ENCODE measurements around the gene FOLR1. TPM values are rescaled to one million over a fixed set of nuclear protein-coding genes. Genes with fewer than 3 reads are reported as not detected.
"Not testable (repeated sequence)": the region's sequence is repeated elsewhere in the genome, so short reads cannot be mapped to it uniquely, and the experiment has no call there.

The FOLR1 gene
- total RNA-seq, 1 experiment from 2014 or later = 0.40 TPM

- H3K4me1 Mint-ChIP-seq (ENCODE audit: insufficient read depth, unreplicated experiment) = no peaks in the 10 kb centered on the region
- no peaks in the 10 kb centered on the region for H3K36me3 Mint-ChIP-seq (ENCODE audit: insufficient read depth, unreplicated experiment)
- no peak overlapping the region for H3K4me3 Mint-ChIP-seq (ENCODE audit: unreplicated experiment)
- H3K27ac Mint-ChIP-seq (ENCODE audit: low read depth, unreplicated experiment) = no peak overlapping the region
- BruUV-seq (replicated peaks) = no TSS peak
- no peaks in the 10 kb centered on the region for H3K9me3 Mint-ChIP-seq (ENCODE audit: unreplicated experiment)
- no peak for DNase-seq (ENCODE audit: unreplicated experiment)
- no peak for TF ChIP-seq CTCF (IDR thresholded peaks at IDR 0.05; ENCODE audit: unreplicated experiment)
- intact Hi-C loops (cut with micrococcal nuclease) = no loop called here
- no peaks in the 10 kb centered on the region for H3K27me3 Mint-ChIP-seq (ENCODE audit: insufficient read depth, unreplicated experiment)
- CTCF ChIA-PET = interaction anchor here (1.0 to 6.5 kb wide), 3 partner anchors 10 to 27 kb away, joined by 4 to 46 read pairs (median 7); no protein-coding TSS in a partner anchor
- POLR2A ChIA-PET = interaction anchor here (0.6 to 3.0 kb wide), 8 partner anchors 10 to 1781 kb away, joined by 3 to 14 read pairs (median 5); partner anchors contain the start of genes ANAPC15 and DHCR7
These were observed 34.8 kb upstream of the FOLR1 start for GRCh38 chr11:72157131-72157530.

- no TSS peak for BruUV-seq (replicated peaks)
- DNase-seq (ENCODE audit: unreplicated experiment) = no peak
- no peak overlapping the region for H3K27ac Mint-ChIP-seq (ENCODE audit: low read depth, unreplicated experiment)
- no peaks in the 10 kb centered on the region for H3K36me3 Mint-ChIP-seq (ENCODE audit: insufficient read depth, unreplicated experiment)
- intact Hi-C loops (cut with micrococcal nuclease) = no loop called here
- H3K9me3 Mint-ChIP-seq (ENCODE audit: unreplicated experiment) = no peaks in the 10 kb centered on the region
- POLR2A ChIA-PET = interaction anchor here (0.6 to 2.3 kb wide), 4 partner anchors 8 to 51 kb away, joined by 3 to 11 read pairs (median 4); no protein-coding TSS in a partner anchor
- no peak overlapping the region for H3K4me3 Mint-ChIP-seq (ENCODE audit: unreplicated experiment)
- no peaks in the 10 kb centered on the region for H3K4me1 Mint-ChIP-seq (ENCODE audit: insufficient read depth, unreplicated experiment)
- CTCF ChIA-PET = interaction anchor here (1.0 to 2.0 kb wide), 4 partner anchors 14 to 215 kb away, joined by 4 to 7 read pairs (median 4); no protein-coding TSS in a partner anchor
- no peak for TF ChIP-seq CTCF (IDR thresholded peaks at IDR 0.05; ENCODE audit: unreplicated experiment)
- H3K27me3 Mint-ChIP-seq (ENCODE audit: insufficient read depth, unreplicated experiment) = no peaks in the 10 kb centered on the region
These were observed 31.6 kb upstream of the FOLR1 start for GRCh38 chr11:72160319-72160718.

GRCh38 chr11:72162891-72163492 is 28.9 kb upstream of the FOLR1 start:
- no TSS peak for BruUV-seq (replicated peaks)
- ChIA-PET POLR2A (interaction anchor here (0.7 to 1.3 kb wide), 2 partner anchors 12 to 19 kb away, joined by 3 read pairs; no protein-coding TSS in a partner anchor), CTCF (interaction anchor here (0.7 to 1.0 kb wide), 3 partner anchors 16 to 21 kb away, joined by 3 read pairs; no protein-coding TSS in a partner anchor)
- no peaks in the 10 kb centered on the region for H3K4me1 Mint-ChIP-seq (ENCODE audit: insufficient read depth, unreplicated experiment)
- DNase-seq (ENCODE audit: unreplicated experiment) = no peak
- H3K4me3 Mint-ChIP-seq (ENCODE audit: unreplicated experiment) = no peak overlapping the region
- H3K27me3 Mint-ChIP-seq (ENCODE audit: insufficient read depth, unreplicated experiment) = no peaks in the 10 kb centered on the region
- H3K27ac Mint-ChIP-seq (ENCODE audit: low read depth, unreplicated experiment) = no peak overlapping the region
- no peaks in the 10 kb centered on the region for H3K36me3 Mint-ChIP-seq (ENCODE audit: insufficient read depth, unreplicated experiment)
- H3K9me3 Mint-ChIP-seq (ENCODE audit: unreplicated experiment) = no peaks in the 10 kb centered on the region
- intact Hi-C loops (cut with micrococcal nuclease) = no loop called here
- TF ChIP-seq CTCF (IDR thresholded peaks at IDR 0.05; ENCODE audit: unreplicated experiment) = no peak

GRCh38 chr11:72164187-72164586 is 27.8 kb upstream of the FOLR1 start:
- H3K9me3 Mint-ChIP-seq (ENCODE audit: unreplicated experiment); intact Hi-C loops (cut with micrococcal nuclease); DNase-seq (ENCODE audit: unreplicated experiment); H3K27me3 Mint-ChIP-seq (ENCODE audit: insufficient read depth, unreplicated experiment); POLR2A ChIA-PET; H3K4me3 Mint-ChIP-seq (ENCODE audit: unreplicated experiment); BruUV-seq (replicated peaks); H3K4me1 Mint-ChIP-seq (ENCODE audit: insufficient read depth, unreplicated experiment); H3K36me3 Mint-ChIP-seq (ENCODE audit: insufficient read depth, unreplicated experiment); H3K27ac Mint-ChIP-seq (ENCODE audit: low read depth, unreplicated experiment): not testable (repeated sequence)
- CTCF ChIA-PET = interaction anchor here (1.0 kb wide), 1 partner anchor 21 kb away, joined by 3 read pairs; no protein-coding TSS in a partner anchor

GRCh38 chr11:72169046-72169555 is 22.8 kb upstream of the FOLR1 start:
- H3K4me1 Mint-ChIP-seq (ENCODE audit: insufficient read depth, unreplicated experiment); BruUV-seq (replicated peaks); H3K27me3 Mint-ChIP-seq (ENCODE audit: insufficient read depth, unreplicated experiment); H3K9me3 Mint-ChIP-seq (ENCODE audit: unreplicated experiment); H3K36me3 Mint-ChIP-seq (ENCODE audit: insufficient read depth, unreplicated experiment); DNase-seq (ENCODE audit: unreplicated experiment); H3K4me3 Mint-ChIP-seq (ENCODE audit: unreplicated experiment); intact Hi-C loops (cut with micrococcal nuclease); H3K27ac Mint-ChIP-seq (ENCODE audit: low read depth, unreplicated experiment): not testable (repeated sequence)
- POLR2A ChIA-PET = interaction anchor here (0.6 to 1.2 kb wide), 4 partner anchors 9 to 51 kb away, joined by 3 read pairs; no protein-coding TSS in a partner anchor
- CTCF ChIA-PET = interaction anchor here (0.6 to 5.1 kb wide), 4 partner anchors 15 to 205 kb away, joined by 3 to 22 read pairs (median 5); no protein-coding TSS in a partner anchor

- H3K27me3 Mint-ChIP-seq (ENCODE audit: insufficient read depth, unreplicated experiment); DNase-seq (ENCODE audit: unreplicated experiment); H3K27ac Mint-ChIP-seq (ENCODE audit: low read depth, unreplicated experiment); H3K4me3 Mint-ChIP-seq (ENCODE audit: unreplicated experiment); H3K9me3 Mint-ChIP-seq (ENCODE audit: unreplicated experiment); BruUV-seq (replicated peaks); intact Hi-C loops (cut with micrococcal nuclease); H3K36me3 Mint-ChIP-seq (ENCODE audit: insufficient read depth, unreplicated experiment); H3K4me1 Mint-ChIP-seq (ENCODE audit: insufficient read depth, unreplicated experiment): not testable (repeated sequence)
- CTCF ChIA-PET = interaction anchor here (0.6 to 5.1 kb wide), 4 partner anchors 14 to 205 kb away, joined by 3 to 22 read pairs (median 5); no protein-coding TSS in a partner anchor
- POLR2A ChIA-PET = interaction anchor here (0.8 to 1.1 kb wide), 3 partner anchors 25 to 57 kb away, joined by 3 read pairs; partner anchors contain the start of gene ANAPC15
These were observed 22.2 kb upstream of the FOLR1 start for GRCh38 chr11:72169754-72170153.

Data from MCF 10A (cell line).